ENCODE results near the gene NAA38. TPM values are rescaled to one million over a fixed set of nuclear protein-coding genes. Genes with fewer than 3 reads are reported as not detected.

NAA38 gene
- total and polyA plus RNA-seq, 2 experiments from 2014 or later, result 17.1 to 74.8 TPM

DNA sequence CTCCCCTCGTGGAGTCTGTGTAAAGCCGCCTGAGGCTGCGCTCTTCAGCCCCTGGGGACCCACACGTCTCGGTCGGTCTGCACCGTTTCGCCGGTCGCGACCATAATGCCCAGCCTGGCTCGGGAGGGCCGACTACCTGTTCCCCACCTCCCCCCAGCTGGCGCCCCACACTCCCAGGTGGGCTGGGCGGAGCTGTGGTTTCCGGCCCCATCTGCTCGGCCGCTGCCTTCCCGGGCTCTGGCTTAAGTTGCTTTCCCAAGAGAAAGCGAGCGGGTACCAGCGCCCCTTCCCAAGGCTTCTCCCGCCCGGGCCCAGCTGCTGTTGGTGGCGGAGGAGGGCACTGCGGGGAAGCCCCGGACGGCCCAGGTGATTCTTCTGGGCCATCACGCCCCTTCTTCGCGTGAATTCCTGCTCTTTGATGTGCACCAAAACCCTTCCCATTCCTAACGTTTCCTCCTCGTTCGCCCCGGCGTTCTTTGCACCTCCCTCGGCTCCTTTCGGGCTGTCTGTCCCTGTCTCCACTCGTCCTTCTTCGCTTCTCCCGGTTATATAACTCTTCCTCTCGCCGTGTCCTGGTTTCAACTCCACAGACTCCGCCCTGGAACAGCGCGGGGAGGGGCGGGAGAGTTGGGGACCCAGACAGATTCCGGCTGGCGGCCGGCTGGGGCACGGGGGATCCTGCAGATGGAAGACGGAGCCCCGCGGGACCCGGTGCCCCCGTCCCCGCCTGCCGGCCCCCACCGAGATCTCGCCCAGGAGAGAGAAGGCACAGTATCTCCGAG lies 21.4 kb downstream of the NAA38 start:
- Histone ChIP-seq H3K4me2 (peak overlapping the region; percentile 100), H3K27ac (ENCODE audit: low read depth) (no peak overlapping the region), H3K79me2 (replicated peaks; ENCODE audit: insufficient read depth) (no peaks in the 10 kb centered on the region), H3F3A (replicated peaks; ENCODE audit: low read depth) (peaks cover 27% of the 10 kb centered on the region), H2AFZ (peak overlapping the region; percentile 88), H4K20me1 (replicated peaks; ENCODE audit: insufficient read depth) (peaks cover 11% of the 10 kb centered on the region), H3K4me3 (peak overlapping the region; percentile 95), H3K27me3 (ENCODE audit: insufficient read depth) (peaks cover 75% of the 10 kb centered on the region), H3K9me2 (ENCODE audit: insufficient read depth) (no peaks in the 10 kb centered on the region), H3K4me1 (ENCODE audit: insufficient read depth) (peaks cover 23% of the 10 kb centered on the region), H3K36me3 (ENCODE audit: insufficient read depth) (peaks cover 6% of the 10 kb centered on the region; the same call in 1 of the 2 replicates)
- ATAC-seq, result peak; percentile 13
- peaks cover 69% of the 10 kb centered on the region for H3K27me3 Mint-ChIP-seq (ENCODE audit: insufficient read depth, low read depth, poor library complexity)
- no peaks in the 10 kb centered on the region; the same call in 2 of the 3 replicates for H3K9me3 Mint-ChIP-seq
- DNase-seq (ENCODE audit: low spot score), result peak; percentile 84
- peaks cover 2% of the 10 kb centered on the region; the same call in 1 of the 3 replicates for H3K36me3 Mint-ChIP-seq (ENCODE audit: low read depth)
- TF ChIP-seq ETS1 (IDR thresholded peaks at IDR 0.05) (no peak; the same call in 1 of the 2 replicates), REST (IDR thresholded peaks at IDR 0.05; ENCODE audit: unreplicated experiment) (no peak)
- H3K27ac Mint-ChIP-seq, result peak overlapping the region; percentile 80; the same call in 1 of the 2 replicates
- H3K4me1 Mint-ChIP-seq, result peaks cover 37% of the 10 kb centered on the region
- H3K4me3 Mint-ChIP-seq, result peak overlapping the region; percentile 91

DNA sequence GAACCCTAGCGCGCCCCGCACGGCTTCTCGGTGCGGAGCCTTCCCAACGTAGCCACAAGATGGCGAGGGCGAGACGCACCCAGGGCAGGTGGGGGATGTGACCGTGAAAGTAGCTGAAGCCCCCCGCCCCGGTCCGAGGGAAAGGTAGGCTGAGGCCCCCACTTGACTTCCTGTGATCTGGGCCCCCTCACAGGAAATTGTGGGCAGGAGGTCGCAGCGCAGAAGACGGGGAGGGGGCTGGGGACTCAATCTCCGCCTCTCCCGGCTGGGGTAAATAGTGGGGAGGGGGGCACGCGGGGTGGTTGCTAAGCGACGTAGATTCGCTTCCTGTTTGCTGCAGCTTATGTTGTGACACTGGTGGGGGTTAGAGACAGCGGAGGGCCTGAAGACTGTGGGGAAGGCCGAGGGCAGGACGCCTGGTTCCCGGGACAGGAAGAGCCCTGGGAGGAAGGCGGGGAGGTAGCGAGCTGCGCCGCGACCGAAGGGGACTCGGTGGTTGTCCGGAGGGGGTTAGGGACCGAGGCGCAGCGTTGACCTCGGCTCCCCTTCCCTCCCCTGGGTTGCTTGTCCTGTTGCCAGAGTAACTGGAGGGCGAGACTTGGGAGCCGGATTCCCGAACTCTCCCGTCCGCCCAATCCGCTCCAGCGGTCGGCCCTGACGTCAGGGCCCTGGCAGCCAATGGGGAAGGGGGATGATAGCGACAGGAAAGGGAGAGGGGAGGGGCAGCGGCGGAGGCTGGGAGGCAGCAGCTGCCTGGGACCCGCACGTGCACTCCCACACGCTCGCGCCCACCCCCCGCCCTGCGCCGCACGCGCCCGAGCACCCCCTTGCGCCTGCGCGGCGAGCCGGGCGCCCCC lies 22.2 kb downstream of the NAA38 start:
- Mint-ChIP-seq H3K4me1 (peaks cover 31% of the 10 kb centered on the region), H3K27ac (peak overlapping the region; percentile 94)
- peak overlapping the region; percentile 88; the same call in 1 of the 2 replicates for H2AFZ ChIP-seq

More for the DNA sequence above, 22.2 kb downstream of the NAA38 start:
- H3K27ac ChIP-seq (ENCODE audit: low read depth), result no peak overlapping the region
- TF ChIP-seq, protein P1, sequence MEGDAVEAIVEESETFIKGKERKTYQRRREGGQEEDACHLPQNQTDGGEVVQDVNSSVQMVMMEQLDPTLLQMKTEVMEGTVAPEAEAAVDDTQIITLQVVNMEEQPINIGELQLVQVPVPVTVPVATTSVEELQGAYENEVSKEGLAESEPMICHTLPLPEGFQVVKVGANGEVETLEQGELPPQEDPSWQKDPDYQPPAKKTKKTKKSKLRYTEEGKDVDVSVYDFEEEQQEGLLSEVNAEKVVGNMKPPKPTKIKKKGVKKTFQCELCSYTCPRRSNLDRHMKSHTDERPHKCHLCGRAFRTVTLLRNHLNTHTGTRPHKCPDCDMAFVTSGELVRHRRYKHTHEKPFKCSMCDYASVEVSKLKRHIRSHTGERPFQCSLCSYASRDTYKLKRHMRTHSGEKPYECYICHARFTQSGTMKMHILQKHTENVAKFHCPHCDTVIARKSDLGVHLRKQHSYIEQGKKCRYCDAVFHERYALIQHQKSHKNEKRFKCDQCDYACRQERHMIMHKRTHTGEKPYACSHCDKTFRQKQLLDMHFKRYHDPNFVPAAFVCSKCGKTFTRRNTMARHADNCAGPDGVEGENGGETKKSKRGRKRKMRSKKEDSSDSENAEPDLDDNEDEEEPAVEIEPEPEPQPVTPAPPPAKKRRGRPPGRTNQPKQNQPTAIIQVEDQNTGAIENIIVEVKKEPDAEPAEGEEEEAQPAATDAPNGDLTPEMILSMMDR (conservative IDR thresholded peaks at IDR 0.05; ENCODE audit: low read depth in 2 of 2), result peak; percentile 66 to 86
- TF ChIP-seq POLR2AphosphoS5 (IDR thresholded peaks at IDR 0.05; ENCODE audit: low read depth) (peak; percentile 24; the same call in 1 of the 2 replicates), ZNF114 (CRISPR knock-in tag; IDR thresholded peaks at IDR 0.05) (no peak), CREB1 (CRISPR knock-in tag; IDR thresholded peaks at IDR 0.05; ENCODE audit: low read depth) (peak; percentile 85), JUNB (IDR thresholded peaks at IDR 0.05; ENCODE audit: unreplicated experiment) (no peak), ETS1 (IDR thresholded peaks at IDR 0.05) (0 out of 2 replicates have a peak, but pooled peaks have one; percentile 12)
- peaks cover 22% of the 10 kb centered on the region for H3F3A ChIP-seq (replicated peaks; ENCODE audit: low read depth)
- H3K4me2 ChIP-seq, result peak overlapping the region; percentile 100
- DNase-seq (ENCODE audit: low spot score), result peak; percentile 99
- H3K27me3 ChIP-seq (ENCODE audit: insufficient read depth), result peaks cover 75% of the 10 kb centered on the region
- H3K4me3 Mint-ChIP-seq, result peak overlapping the region; percentile 93
- peaks cover 23% of the 10 kb centered on the region for H3K4me1 ChIP-seq (ENCODE audit: insufficient read depth)
- peak; percentile 52 for ATAC-seq
- no peaks in the 10 kb centered on the region for H3K79me2 ChIP-seq (replicated peaks; ENCODE audit: insufficient read depth)
- H3K9me3 Mint-ChIP-seq, result no peaks in the 10 kb centered on the region; the same call in 2 of the 3 replicates
- no peaks in the 10 kb centered on the region for H3K36me3 ChIP-seq (ENCODE audit: insufficient read depth)
- no peaks in the 10 kb centered on the region for H3K9me2 ChIP-seq (ENCODE audit: insufficient read depth)
- peaks cover 65% of the 10 kb centered on the region for H3K27me3 Mint-ChIP-seq (ENCODE audit: insufficient read depth, low read depth, poor library complexity)
- no peaks in the 10 kb centered on the region for H3K36me3 Mint-ChIP-seq (ENCODE audit: low read depth)
- H3K4me3 ChIP-seq, result peak overlapping the region; percentile 95
- peaks cover 2% of the 10 kb centered on the region for H4K20me1 ChIP-seq (replicated peaks; ENCODE audit: insufficient read depth)
